ENCODE measurements around the gene AP3B2. TPM values are rescaled to one million over a fixed set of nuclear protein-coding genes. Genes with fewer than 3 reads are reported as not detected.

AP3B2 gene
- polyA plus RNA-seq, 1 donor (not counting 4 experiments of a cell fraction or from before 2014, with no cell fraction given): 0.25 TPM

- FAIRE-seq (no peak), DNase-seq (ENCODE audit: low read depth, low spot score) (no peak)
- Histone ChIP-seq H3K4me2 (ENCODE audit: control insufficient read depth, extremely low read depth, insufficient read depth, low read depth, low read length) (no peak overlapping the region), H3K9ac (ENCODE audit: control insufficient read depth, extremely low read depth, insufficient read depth, low read length) (no peak overlapping the region), H4K20me1 (ENCODE audit: control insufficient read depth, extremely low read depth, insufficient read depth, low read length) (peaks cover 3% of the 10 kb centered on the region), H3K27ac (ENCODE audit: control insufficient read depth, insufficient read depth, low read length) (no peak overlapping the region), H3K27me3 (ENCODE audit: control insufficient read depth, extremely low read depth, insufficient read depth, low read length) (no peaks in the 10 kb centered on the region), H2AFZ (ENCODE audit: control insufficient read depth, low read length) (no peak overlapping the region), H3K4me1 (ENCODE audit: control insufficient read depth, extremely low read depth, insufficient read depth, low read length) (peaks cover 22% of the 10 kb centered on the region), H3K36me3 (ENCODE audit: control insufficient read depth in 2 of 2, extremely low read depth in 1 of 2, insufficient read depth in 2 of 2, low read length in 2 of 2) (peaks cover 1 to 7% of the 10 kb centered on the region in 2 experiments), H3K79me2 (ENCODE audit: control insufficient read depth, insufficient read depth, low read length) (peaks cover 32% of the 10 kb centered on the region), H3K9me1 (ENCODE audit: control insufficient read depth, extremely low read depth, insufficient read depth, low read length) (no peaks in the 10 kb centered on the region), H3K9me3 (ENCODE audit: control insufficient read depth, low read depth, low read length) (no peaks in the 10 kb centered on the region), H3K4me3 (ENCODE audit: control insufficient read depth in 2 of 3, extremely low read depth in 1 of 3, insufficient read depth in 2 of 3, low read depth in 1 of 3, low read length in 3 of 3) (no peak overlapping the region)
- no peak for TF ChIP-seq CTCF (optimal IDR thresholded peaks at IDR 0.05 in 1 of 3, IDR thresholded peaks at IDR 0.05 in 1 of 3, conservative IDR thresholded peaks at IDR 0.05 in 1 of 3; ENCODE audit: extremely low read depth in 1 of 3, insufficient read depth in 2 of 3, low read length in 3 of 3)
- TF ChIP-seq EZH2 (IDR thresholded peaks at IDR 0.05; ENCODE audit: low read length): no peak
- dilution Hi-C loops (cut with MboI; ENCODE audit: extremely low pct_ligation_motif_present, low sequenced_read_pairs): no loop called here
Measured at GRCh38 chr15:82748315-82748714, 38.6 kb upstream of the AP3B2 start.

GRCh38 chr15:82743810-82744209, 34.1 kb upstream of the AP3B2 start:
- Histone ChIP-seq H3K9ac (ENCODE audit: control insufficient read depth, extremely low read depth, insufficient read depth, low read length) (no peak overlapping the region), H3K27me3 (ENCODE audit: control insufficient read depth, extremely low read depth, insufficient read depth, low read length) (no peaks in the 10 kb centered on the region), H3K9me1 (ENCODE audit: control insufficient read depth, extremely low read depth, insufficient read depth, low read length) (no peaks in the 10 kb centered on the region), H4K20me1 (ENCODE audit: control insufficient read depth, extremely low read depth, insufficient read depth, low read length) (no peaks in the 10 kb centered on the region), H3K4me1 (ENCODE audit: control insufficient read depth, extremely low read depth, insufficient read depth, low read length) (peaks cover 30% of the 10 kb centered on the region), H3K27ac (ENCODE audit: control insufficient read depth, insufficient read depth, low read length) (no peak overlapping the region), H2AFZ (ENCODE audit: control insufficient read depth, low read length) (no peak overlapping the region), H3K79me2 (ENCODE audit: control insufficient read depth, insufficient read depth, low read length) (no peaks in the 10 kb centered on the region), H3K4me3 (ENCODE audit: control insufficient read depth in 2 of 3, extremely low read depth in 1 of 3, insufficient read depth in 2 of 3, low read depth in 1 of 3, low read length in 3 of 3) (no peak overlapping the region), H3K4me2 (ENCODE audit: control insufficient read depth, extremely low read depth, insufficient read depth, low read depth, low read length) (no peak overlapping the region), H3K9me3 (ENCODE audit: control insufficient read depth, low read depth, low read length) (no peaks in the 10 kb centered on the region), H3K36me3 (ENCODE audit: control insufficient read depth in 2 of 2, extremely low read depth in 1 of 2, insufficient read depth in 2 of 2, low read length in 2 of 2) (no peaks in the 10 kb centered on the region)
- DNase-seq (ENCODE audit: low read depth, low spot score) (no peak), FAIRE-seq (no peak)
- dilution Hi-C loops (cut with MboI; ENCODE audit: extremely low pct_ligation_motif_present, low sequenced_read_pairs): no loop called here
- TF ChIP-seq EZH2 (IDR thresholded peaks at IDR 0.05; ENCODE audit: low read length) (no peak), CTCF (optimal IDR thresholded peaks at IDR 0.05 in 1 of 3, IDR thresholded peaks at IDR 0.05 in 1 of 3, conservative IDR thresholded peaks at IDR 0.05 in 1 of 3; ENCODE audit: extremely low read depth in 1 of 3, insufficient read depth in 2 of 3, low read length in 3 of 3) (no peak)
